Measurements from ENCODE around the gene BAHCC1.

BAHCC1 gene

DNA sequence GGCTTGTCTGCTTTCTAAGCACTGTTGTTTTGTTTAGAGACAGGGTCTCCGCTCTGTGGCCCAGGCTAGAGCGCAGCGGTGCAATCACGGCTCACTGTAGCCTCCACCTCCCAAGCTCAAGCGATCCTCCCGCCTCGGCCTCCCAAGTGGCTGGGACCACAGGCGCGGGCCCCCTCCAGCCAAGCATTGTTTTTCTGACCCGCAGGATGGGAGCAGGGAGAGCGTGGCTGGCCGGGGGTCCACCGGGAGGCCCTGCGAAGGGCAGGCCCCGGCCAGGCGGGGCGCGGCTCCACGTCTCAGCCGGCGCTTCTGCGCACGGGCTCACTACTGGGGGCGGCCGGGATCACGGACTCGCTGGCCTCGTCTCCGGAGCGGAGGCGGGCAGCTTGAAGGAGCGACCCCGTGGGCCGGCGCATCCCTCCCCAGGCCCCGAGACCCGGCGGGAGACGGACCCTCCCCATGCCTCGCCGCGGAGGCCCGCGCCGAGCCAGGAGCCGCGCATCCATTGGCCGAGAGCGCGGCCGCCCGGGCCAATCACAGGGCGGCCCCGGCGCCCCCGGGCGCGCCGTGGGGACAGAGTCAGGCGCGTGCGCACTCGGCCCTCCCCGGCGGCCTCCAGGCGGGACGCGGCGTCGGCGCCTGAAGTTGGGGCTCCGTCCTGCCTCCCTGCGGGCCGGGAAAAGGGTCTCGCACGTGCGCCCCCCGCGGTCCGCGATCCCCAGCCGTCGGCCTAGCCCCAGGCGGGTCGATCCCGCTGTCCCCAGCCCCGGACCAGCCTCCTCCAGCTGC, 92.4 kb downstream of the BAHCC1 start:
- H3K27me3 ChIP-seq (ENCODE audit: control insufficient read depth, insufficient read depth, low read length) = peaks cover 48% of the 10 kb centered on the region
- no peak overlapping the region for H3K27ac ChIP-seq (ENCODE audit: low read length)
- H3K36me3 ChIP-seq (ENCODE audit: control insufficient read depth, low read depth, low read length) = no peaks in the 10 kb centered on the region
- no peaks in the 10 kb centered on the region for H3K9me3 ChIP-seq (ENCODE audit: control insufficient read depth, low read depth, low read length)
- peak overlapping the region; percentile 50 for H3K9ac ChIP-seq (ENCODE audit: low read length)
- peaks cover 22% of the 10 kb centered on the region for H3K4me1 ChIP-seq (ENCODE audit: control insufficient read depth, low read depth, low read length)
- H3K4me3 ChIP-seq (ENCODE audit: low read length) = peak overlapping the region; percentile 45

DNA sequence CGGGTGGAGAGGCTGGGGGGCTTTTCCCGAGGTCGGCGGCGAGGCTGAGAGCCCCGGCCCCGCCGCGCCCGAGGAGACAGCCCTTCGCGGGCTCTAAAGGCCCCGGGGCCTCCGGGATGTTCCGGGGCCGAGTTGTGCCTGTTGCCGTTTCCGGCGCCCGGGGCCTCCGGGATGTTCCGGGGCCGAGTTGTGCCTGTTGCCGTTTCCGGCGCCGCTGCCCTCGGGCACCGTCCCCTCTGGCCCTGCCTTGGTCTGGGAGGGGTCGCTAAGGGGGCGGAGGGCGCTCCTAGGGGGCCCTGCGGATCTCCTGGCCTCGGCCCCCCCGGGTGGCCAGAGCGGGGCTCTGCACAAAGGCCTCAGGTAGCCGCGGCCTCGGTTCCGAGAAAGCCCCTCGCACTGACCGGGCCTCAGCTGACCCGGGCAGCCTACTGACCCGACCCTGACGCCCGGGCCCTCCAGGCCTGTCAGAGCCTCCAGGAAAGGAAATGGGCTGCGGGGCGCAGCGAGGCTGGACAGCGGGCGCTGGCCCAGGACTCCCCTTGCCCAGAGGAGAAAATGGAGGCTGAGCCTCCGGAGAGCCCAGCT, 93.1 kb downstream of the BAHCC1 start:
- Histone ChIP-seq H3K36me3 (ENCODE audit: control insufficient read depth, low read depth, low read length) (no peaks in the 10 kb centered on the region), H3K9me3 (ENCODE audit: control insufficient read depth, low read depth, low read length) (no peaks in the 10 kb centered on the region), H3K4me1 (ENCODE audit: control insufficient read depth, low read depth, low read length) (peaks cover 22% of the 10 kb centered on the region), H3K9ac (ENCODE audit: low read length) (peak overlapping the region; percentile 50), H3K27ac (ENCODE audit: low read length) (no peak overlapping the region), H3K27me3 (ENCODE audit: control insufficient read depth, insufficient read depth, low read length) (peaks cover 47% of the 10 kb centered on the region), H3K4me3 (ENCODE audit: low read length) (peak overlapping the region; percentile 45)

DNA sequence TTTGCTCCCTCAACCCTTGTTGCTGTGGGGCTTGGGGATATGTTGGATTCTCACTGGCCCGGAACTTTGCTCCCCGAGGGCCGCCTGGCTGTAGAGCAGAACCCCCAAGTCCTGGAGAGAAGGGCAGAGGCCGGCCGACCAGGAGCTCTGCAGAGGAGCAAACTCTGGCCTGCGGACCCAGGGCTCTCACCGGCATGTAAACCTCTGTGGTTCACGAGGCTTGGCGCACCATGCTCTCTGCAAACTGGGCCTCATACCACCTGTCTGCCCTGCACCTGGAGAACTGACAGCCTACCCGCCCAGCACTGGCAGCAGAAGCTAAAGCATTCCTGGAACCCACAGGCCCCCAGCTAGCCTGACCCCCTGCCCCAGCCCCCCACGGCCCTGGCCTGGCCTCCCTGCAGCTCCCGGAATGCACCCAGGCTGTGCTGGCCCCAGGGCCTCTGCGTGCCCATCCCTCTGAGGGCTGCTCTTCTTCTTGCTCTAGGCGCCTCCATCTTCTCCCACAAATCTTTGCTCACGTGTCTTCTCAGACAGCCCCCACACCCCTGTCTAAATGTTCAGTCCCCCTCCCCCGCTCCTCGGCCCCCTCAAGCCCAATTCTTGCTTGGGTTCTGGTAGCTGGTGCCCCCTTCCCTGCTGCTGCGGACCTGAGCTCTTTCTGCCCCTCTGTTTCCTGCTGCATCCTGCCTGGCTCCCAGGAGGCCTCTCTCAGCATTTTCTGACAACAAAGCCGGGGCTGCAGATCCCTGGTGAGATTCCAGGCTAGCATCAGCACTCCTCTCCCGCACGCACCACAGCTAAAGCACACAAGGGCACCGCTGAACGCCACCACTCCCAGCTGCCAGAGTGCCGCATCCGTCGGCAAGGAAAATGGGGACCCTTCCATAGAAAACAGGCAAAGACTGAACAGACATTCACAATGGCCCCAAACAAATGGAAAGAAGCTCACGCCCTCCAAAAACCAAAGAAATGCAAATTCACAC, 94.0 kb downstream of the BAHCC1 start:
- peak overlapping the region; percentile 22 for H3K4me3 ChIP-seq (ENCODE audit: low read length)

DNA sequence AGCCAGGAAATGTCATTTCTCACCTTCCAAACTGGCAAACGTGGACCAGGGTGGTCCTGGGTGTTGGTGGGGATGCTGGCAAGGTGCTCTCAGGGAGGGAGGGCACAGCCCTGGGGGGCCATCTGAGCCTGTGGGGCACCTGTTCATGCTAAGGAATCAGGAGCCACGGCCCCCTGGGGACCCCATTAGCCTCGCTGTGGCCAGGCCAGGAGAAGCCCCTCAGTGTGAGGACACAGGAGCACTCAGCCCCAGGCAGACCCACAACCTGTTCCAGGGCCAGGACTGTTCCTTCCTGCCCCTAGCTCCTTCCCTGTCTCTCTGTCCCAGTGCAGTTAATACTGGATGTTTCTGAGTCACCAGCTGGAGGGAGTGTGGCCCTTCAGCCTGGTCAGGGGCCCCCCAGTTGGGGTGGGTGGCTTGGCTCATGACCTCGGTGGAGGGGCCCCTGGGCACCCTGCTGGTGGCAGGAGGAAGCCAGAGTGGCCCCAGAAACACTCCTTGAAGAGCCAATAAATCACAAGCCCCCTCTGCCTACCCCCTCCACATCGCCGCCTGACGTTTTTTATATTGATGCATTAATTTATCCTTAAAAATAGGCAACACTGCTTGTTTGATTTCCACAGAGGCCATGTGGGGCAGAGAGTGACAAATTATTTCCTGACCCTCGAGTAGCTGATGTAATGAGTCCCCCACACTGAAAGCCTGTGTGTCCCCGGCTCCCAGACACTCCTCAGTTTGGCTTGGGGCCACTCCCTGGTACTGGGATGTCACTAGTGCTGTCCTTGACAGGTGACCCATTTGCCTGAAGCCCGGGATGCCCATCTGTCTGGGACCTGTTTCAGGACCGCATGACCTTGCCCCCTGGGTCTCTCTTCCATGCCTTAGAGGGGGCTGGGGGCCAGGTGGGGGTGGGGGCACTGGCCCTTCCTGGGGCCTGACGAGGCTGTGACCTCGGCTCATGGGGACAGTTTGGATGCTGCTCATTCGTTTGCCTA, 95.0 kb downstream of the BAHCC1 start:
- Histone ChIP-seq H3K9me3 (ENCODE audit: control insufficient read depth, low read depth, low read length) (no peaks in the 10 kb centered on the region), H3K27me3 (ENCODE audit: control insufficient read depth, insufficient read depth, low read length) (peaks cover 41% of the 10 kb centered on the region), H3K9ac (ENCODE audit: low read length) (no peak overlapping the region), H3K27ac (ENCODE audit: low read length) (no peak overlapping the region), H3K4me3 (ENCODE audit: low read length) (peak overlapping the region; percentile 22), H3K4me1 (ENCODE audit: control insufficient read depth, low read depth, low read length) (peaks cover 19% of the 10 kb centered on the region), H3K36me3 (ENCODE audit: control insufficient read depth, low read depth, low read length) (no peaks in the 10 kb centered on the region)

More for the DNA sequence above, 94.0 kb downstream of the BAHCC1 start:
- peaks cover 22% of the 10 kb centered on the region for H3K4me1 ChIP-seq (ENCODE audit: control insufficient read depth, low read depth, low read length)
- H3K27me3 ChIP-seq (ENCODE audit: control insufficient read depth, insufficient read depth, low read length) = peaks cover 41% of the 10 kb centered on the region
- H3K27ac ChIP-seq (ENCODE audit: low read length) = no peak overlapping the region
- H3K9ac ChIP-seq (ENCODE audit: low read length) = no peak overlapping the region
- H3K9me3 ChIP-seq (ENCODE audit: control insufficient read depth, low read depth, low read length) = no peaks in the 10 kb centered on the region
- no peaks in the 10 kb centered on the region for H3K36me3 ChIP-seq (ENCODE audit: control insufficient read depth, low read depth, low read length)

DNA sequence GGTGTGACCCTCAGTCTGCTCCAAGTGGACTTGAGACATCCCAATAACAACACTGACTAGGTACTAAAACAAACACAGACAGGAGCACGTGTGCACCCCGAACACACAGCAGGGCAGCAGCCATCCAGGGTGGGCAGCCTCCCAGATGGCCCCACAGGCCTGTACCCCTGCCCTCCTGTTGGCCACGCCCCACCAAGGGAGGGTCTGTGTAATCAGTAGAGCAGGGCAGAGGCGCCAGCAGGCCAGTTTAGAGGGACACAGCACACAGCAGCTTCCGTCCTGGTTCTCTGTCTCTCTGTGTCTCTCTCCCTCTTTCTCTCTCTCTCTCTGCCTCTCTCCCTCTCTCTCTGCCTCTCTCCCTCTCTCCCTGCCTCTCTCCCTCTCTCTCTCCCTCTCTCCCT, 95.9 kb downstream of the BAHCC1 start:
- H3K4me3 ChIP-seq (ENCODE audit: low read length) = no peak overlapping the region
- H3K36me3 ChIP-seq (ENCODE audit: control insufficient read depth, low read depth, low read length) = no peaks in the 10 kb centered on the region
- H3K27ac ChIP-seq (ENCODE audit: low read length) = no peak overlapping the region
- H3K9ac ChIP-seq (ENCODE audit: low read length) = no peak overlapping the region
- peaks cover 19% of the 10 kb centered on the region for H3K4me1 ChIP-seq (ENCODE audit: control insufficient read depth, low read depth, low read length)
- peaks cover 35% of the 10 kb centered on the region for H3K27me3 ChIP-seq (ENCODE audit: control insufficient read depth, insufficient read depth, low read length)
- no peaks in the 10 kb centered on the region for H3K9me3 ChIP-seq (ENCODE audit: control insufficient read depth, low read depth, low read length)

DNA sequence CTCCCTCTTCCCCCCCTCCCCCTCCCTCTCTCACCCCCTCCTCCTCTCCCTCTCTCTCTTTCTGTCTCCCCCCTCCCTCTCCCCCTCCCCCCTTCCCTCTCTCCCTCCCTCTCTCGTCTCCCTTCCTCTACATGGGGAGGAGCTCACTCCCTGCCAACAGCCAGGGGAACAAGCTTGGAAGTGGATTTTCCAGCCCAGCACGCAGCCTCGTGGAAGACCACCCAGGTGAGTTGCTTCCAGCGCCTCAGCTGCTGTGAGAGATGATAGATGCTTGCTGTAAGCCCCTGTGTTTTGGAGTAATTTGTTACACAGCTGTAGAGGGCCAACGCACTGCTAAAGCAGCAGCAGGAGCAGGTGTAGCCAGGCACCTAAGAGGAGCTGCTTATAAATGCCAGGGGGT, 96.5 kb downstream of the BAHCC1 start:
- H3K9me3 ChIP-seq (ENCODE audit: control insufficient read depth, low read depth, low read length) = no peaks in the 10 kb centered on the region
- H3K4me1 ChIP-seq (ENCODE audit: control insufficient read depth, low read depth, low read length) = peaks cover 19% of the 10 kb centered on the region
- no peak overlapping the region for H3K27ac ChIP-seq (ENCODE audit: low read length)
- no peaks in the 10 kb centered on the region for H3K36me3 ChIP-seq (ENCODE audit: control insufficient read depth, low read depth, low read length)
- no peak overlapping the region for H3K9ac ChIP-seq (ENCODE audit: low read length)
- no peak overlapping the region for H3K4me3 ChIP-seq (ENCODE audit: low read length)
- H3K27me3 ChIP-seq (ENCODE audit: control insufficient read depth, insufficient read depth, low read length) = peaks cover 29% of the 10 kb centered on the region

DNA sequence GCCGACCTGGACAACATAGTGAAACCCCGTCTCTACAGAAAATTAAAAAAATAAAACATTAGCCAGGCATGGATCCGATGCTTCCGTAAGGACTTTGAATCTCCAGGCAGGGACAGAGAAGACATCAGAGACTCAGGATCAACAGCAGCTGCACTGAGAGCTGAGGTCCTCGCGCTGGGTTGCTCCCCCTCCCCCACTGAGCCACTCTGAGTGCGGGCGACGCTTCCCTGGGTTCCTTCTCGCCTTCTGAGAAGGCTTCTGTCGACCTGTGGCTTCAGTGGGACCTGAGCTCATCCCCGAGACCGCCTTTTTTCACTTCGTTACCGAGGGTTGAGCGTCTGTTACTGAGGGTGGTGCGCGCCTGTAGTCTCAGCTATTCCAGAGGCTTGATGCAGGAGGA, 96.9 kb downstream of the BAHCC1 start:
- Histone ChIP-seq H3K9ac (ENCODE audit: low read length) (no peak overlapping the region), H3K27ac (ENCODE audit: low read length) (no peak overlapping the region), H3K4me3 (ENCODE audit: low read length) (no peak overlapping the region), H3K9me3 (ENCODE audit: control insufficient read depth, low read depth, low read length) (no peaks in the 10 kb centered on the region), H3K36me3 (ENCODE audit: control insufficient read depth, low read depth, low read length) (no peaks in the 10 kb centered on the region), H3K4me1 (ENCODE audit: control insufficient read depth, low read depth, low read length) (peaks cover 19% of the 10 kb centered on the region), H3K27me3 (ENCODE audit: control insufficient read depth, insufficient read depth, low read length) (peaks cover 25% of the 10 kb centered on the region)

DNA sequence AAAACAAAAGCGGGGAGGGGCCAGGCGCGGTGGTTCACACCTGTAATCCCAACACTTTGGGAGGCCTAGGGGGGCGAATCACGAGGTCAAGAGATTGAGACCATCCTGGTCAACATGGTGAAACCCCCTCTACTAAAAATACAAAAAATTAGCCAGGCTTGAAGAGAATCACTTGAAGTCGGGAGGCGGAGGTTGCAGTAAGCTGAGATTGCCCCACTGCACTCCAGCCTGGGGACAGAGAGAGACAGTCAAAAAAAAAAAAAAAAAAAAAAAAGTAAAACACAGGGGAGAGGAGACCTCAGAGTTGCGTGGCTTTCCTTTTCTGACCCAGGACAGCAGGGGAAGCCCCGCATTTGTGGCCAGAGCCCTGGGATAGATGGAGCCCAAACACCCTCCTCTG, 97.4 kb downstream of the BAHCC1 start:
- H3K4me3 ChIP-seq (ENCODE audit: low read length) = no peak overlapping the region
- peaks cover 22% of the 10 kb centered on the region for H3K27me3 ChIP-seq (ENCODE audit: control insufficient read depth, insufficient read depth, low read length)
- peaks cover 19% of the 10 kb centered on the region for H3K4me1 ChIP-seq (ENCODE audit: control insufficient read depth, low read depth, low read length)
- no peak overlapping the region for H3K9ac ChIP-seq (ENCODE audit: low read length)
- H3K27ac ChIP-seq (ENCODE audit: low read length) = no peak overlapping the region
- no peaks in the 10 kb centered on the region for H3K36me3 ChIP-seq (ENCODE audit: control insufficient read depth, low read depth, low read length)
- H3K9me3 ChIP-seq (ENCODE audit: control insufficient read depth, low read depth, low read length) = no peaks in the 10 kb centered on the region

DNA sequence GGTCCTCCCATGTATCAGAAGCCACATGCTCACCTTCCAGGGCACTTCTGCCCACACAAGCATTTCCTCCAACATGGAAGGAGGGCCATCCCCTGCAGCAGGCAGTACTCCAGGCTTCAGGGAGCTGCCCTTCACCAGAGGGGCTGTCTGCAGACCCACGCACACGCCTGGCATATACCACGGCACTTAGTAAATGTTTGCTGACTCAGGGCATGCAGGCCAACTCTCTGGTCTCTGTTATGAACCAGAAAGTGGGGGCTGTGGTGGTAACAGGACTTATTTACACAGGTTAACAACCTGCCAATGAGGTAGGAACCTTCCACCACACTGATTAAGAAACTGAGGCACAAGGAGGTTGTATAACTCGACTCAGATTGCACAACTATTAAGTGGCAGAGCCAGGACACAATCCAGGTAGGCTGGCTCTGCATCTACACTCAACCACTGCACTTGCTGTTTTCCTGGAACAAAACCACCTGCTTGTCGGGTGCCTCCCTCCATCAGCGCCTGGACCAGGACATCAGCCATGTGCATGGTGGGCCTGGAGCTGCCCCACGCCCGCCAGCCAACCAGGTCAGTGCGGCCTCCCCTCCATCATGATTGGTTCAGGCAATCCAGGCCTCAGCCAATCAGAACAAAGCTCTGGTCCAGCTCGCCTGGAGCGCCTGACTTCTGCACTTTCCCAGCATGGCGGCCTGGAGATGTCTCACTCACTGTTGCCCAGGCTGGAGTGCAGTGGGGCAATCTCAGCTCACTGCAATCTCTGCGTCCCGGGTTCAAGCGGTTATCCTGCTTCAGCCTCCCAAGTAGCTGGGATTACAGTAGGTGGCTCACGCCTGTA, 98.2 kb downstream of the BAHCC1 start:
- no peak overlapping the region for H3K9ac ChIP-seq (ENCODE audit: low read length)
- H3K27ac ChIP-seq (ENCODE audit: low read length) = no peak overlapping the region
- no peaks in the 10 kb centered on the region for H3K36me3 ChIP-seq (ENCODE audit: control insufficient read depth, low read depth, low read length)
- H3K27me3 ChIP-seq (ENCODE audit: control insufficient read depth, insufficient read depth, low read length) = peaks cover 20% of the 10 kb centered on the region
- H3K4me3 ChIP-seq (ENCODE audit: low read length) = no peak overlapping the region
- H3K4me1 ChIP-seq (ENCODE audit: control insufficient read depth, low read depth, low read length) = peaks cover 19% of the 10 kb centered on the region
- H3K9me3 ChIP-seq (ENCODE audit: control insufficient read depth, low read depth, low read length) = no peaks in the 10 kb centered on the region

Measured in iPS-18a (cell line).